Measurements from ENCODE around the gene KCNQ1. TPM values are rescaled to one million over a fixed set of nuclear protein-coding genes. Genes with fewer than 3 reads are reported as not detected.

The KCNQ1 gene
- total RNA-seq, 1 experiment from 2014 or later, result 2.3 TPM

- H4K91ac ChIP-seq (ENCODE audit: insufficient read length, low read depth, low read length), result no peak overlapping the region
- no peaks in the 10 kb centered on the region for H3K9me3 ChIP-seq (ENCODE audit: control insufficient read depth, low read depth, low read length)
- H3K9ac ChIP-seq (ENCODE audit: extremely low read depth, insufficient read length, low read length), result no peak overlapping the region
- no peak overlapping the region for H2BK15ac ChIP-seq (ENCODE audit: low read depth, low read length)
- no peak overlapping the region for H3T11ph ChIP-seq (ENCODE audit: low read length)
- no peak overlapping the region for H2BK120ac ChIP-seq (ENCODE audit: low read depth, low read length, poor library complexity, severe bottlenecking)
- no peak overlapping the region for H4K5ac ChIP-seq (ENCODE audit: insufficient read length, low read depth, low read length)
- H3K79me1 ChIP-seq (ENCODE audit: insufficient read depth, low read depth, low read length, poor library complexity, severe bottlenecking), result no peaks in the 10 kb centered on the region
- H3K4me1 ChIP-seq (ENCODE audit: insufficient read depth, low read length), result no peaks in the 10 kb centered on the region
- H4K20me1 ChIP-seq (ENCODE audit: control insufficient read depth, insufficient read depth, insufficient read length), result no peaks in the 10 kb centered on the region
- Mint-ChIP-seq H3K27ac (no peak overlapping the region), H3K4me3 (no peak overlapping the region), H3K27me3 (ENCODE audit: low read depth) (peaks cover 88% of the 10 kb centered on the region), H3K36me3 (ENCODE audit: insufficient read depth in 1 of 3, low read depth in 3 of 3) (no peaks in the 10 kb centered on the region; a peak in 1 of 7 replicates), H3K9me3 (peaks cover 3 to 10% of the 10 kb centered on the region in 2 experiments; a peak in 3 of 5 replicates), H3K4me1 (peaks cover 0 to 3% of the 10 kb centered on the region in 2 experiments; a peak in 2 of 4 replicates)
- no peak overlapping the region for H2BK5ac ChIP-seq (ENCODE audit: insufficient read length, low read length)
- no peak for TF ChIP-seq CTCF (conservative IDR thresholded peaks at IDR 0.05)
- H2BK20ac ChIP-seq (ENCODE audit: low read depth, low read length, poor library complexity, severe bottlenecking), result no peak overlapping the region
- no peak overlapping the region for H3K4me2 ChIP-seq (ENCODE audit: insufficient read depth, insufficient read length, low read length)
- H2AK5ac ChIP-seq (ENCODE audit: insufficient read length, low read length), result no peak overlapping the region
- no peaks in the 10 kb centered on the region for H3K79me2 ChIP-seq (ENCODE audit: insufficient read depth, low read length)
- whole genome bisulfite sequencing (ENCODE audit: extremely low coverage, insufficient read length, low lambda C conversion rate), result no CpG with 5 or more reads among the region's 15 CpGs
- no peak for DNase-seq
- H4K8ac ChIP-seq (replicated peaks; ENCODE audit: insufficient read length, low read depth, low read length), result no peak overlapping the region
- no peak overlapping the region for H3K56ac ChIP-seq (ENCODE audit: insufficient read length, low read depth, low read length)
- no peak overlapping the region for H3K23ac ChIP-seq (ENCODE audit: insufficient read length, low read depth, low read length)
- H3K23me2 ChIP-seq (ENCODE audit: insufficient read length, low read depth, low read length, poor library complexity, severe bottlenecking), result peaks cover 7% of the 10 kb centered on the region
- no peak overlapping the region for H3K4ac ChIP-seq (ENCODE audit: low read depth, low read length)
- peaks cover 24% of the 10 kb centered on the region; the same call in 1 of the 2 replicates for H3K27me3 ChIP-seq (ENCODE audit: insufficient read depth, low read length)
- H3K27ac ChIP-seq (ENCODE audit: insufficient read length, low read depth, low read length), result no peak overlapping the region
- H3K14ac ChIP-seq (ENCODE audit: insufficient read depth, low read length), result no peak overlapping the region
- H2BK12ac ChIP-seq (ENCODE audit: insufficient read length, low read depth, low read length), result no peak overlapping the region
- H3K18ac ChIP-seq (ENCODE audit: insufficient read length, low read depth, low read length), result no peak overlapping the region
- no peak overlapping the region for H2AFZ ChIP-seq (ENCODE audit: low read length)
Observed at GRCh38 chr11:2446590-2447252, 1.9 kb downstream of the KCNQ1 start.

Data from H9 (cell line).